Activated naive CD4-positive, alpha-beta T cell treated with anti-CD3 and anti-CD28 coated beads, Interleukin-2, amount 50 U/mL, for 72 hours (primary cell): ENCODE results near the gene SDK1. TPM values are rescaled to one million over a fixed set of nuclear protein-coding genes. Genes with fewer than 3 reads are reported as not detected.

ENCODE experiments used
- ATAC-seq, 2 donors: fragments of 150-1000 bp; cut with Tn5 transposase; 2 replicates each; pipeline ENCODE4 v1.10.0; 2021; ENCODE audit warnings: mild to moderate bottlenecking in 2 of 2, moderate library complexity in 2 of 2
- DNase-seq, 2 donors: peaks; one replicate each; pipeline ENCODE4 v3.0.0; 2021 to 2022; ENCODE audit warnings: low spot score in 2 of 2
- H3K27ac Mint-ChIP-seq, 2 donors: one replicate each; pipeline ENCODE4 v1.8.0; 2022; ENCODE audit warnings: mild to moderate bottlenecking in 2 of 2, mixed read lengths in 2 of 2
- H3K36me3 Mint-ChIP-seq, 2 donors: one replicate each; pipeline ENCODE4 v1.8.0; 2022; ENCODE audit warnings: mixed read lengths in 2 of 2
- H3K9me3 Mint-ChIP-seq, 2 donors: one replicate each; pipeline ENCODE4 v1.8.0; 2022; ENCODE audit warnings: mixed read lengths in 2 of 2
- total RNA-seq, 2 donors: library from RNA; stranded (reverse); gene quantifications; one replicate each; pipeline ENCODE4 v1.2.3, GENCODE V29; 2022

Gene SDK1
- total RNA-seq, 2 donors from 2014 or later, result 1.3 to 2.1 TPM

DNA sequence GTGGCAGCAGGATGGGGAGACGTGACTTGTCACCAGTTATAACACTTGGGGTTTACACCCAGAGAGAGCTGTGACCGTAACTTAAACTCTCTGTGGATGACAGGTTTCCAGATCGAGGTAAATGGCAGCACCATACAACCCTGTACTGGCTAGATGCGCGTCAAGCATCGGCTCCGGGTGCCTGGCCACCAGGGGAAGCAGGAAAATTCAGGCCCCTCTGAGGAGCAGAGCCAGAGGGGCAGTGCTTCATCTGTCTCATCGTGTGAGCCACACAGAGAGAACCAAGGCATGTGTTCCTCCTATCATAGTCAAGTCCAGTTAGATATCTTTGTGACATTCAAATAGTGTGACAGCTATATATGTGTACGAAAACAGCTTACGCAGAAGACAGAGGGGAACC is 728.9 kb downstream of the SDK1 start:
- DNase-seq (no peak), ATAC-seq (no peak)
- no peaks in the 10 kb centered on the region for H3K9me3 Mint-ChIP-seq
- no peak overlapping the region for H3K27ac Mint-ChIP-seq
- H3K36me3 Mint-ChIP-seq, result no peaks in the 10 kb centered on the region

DNA sequence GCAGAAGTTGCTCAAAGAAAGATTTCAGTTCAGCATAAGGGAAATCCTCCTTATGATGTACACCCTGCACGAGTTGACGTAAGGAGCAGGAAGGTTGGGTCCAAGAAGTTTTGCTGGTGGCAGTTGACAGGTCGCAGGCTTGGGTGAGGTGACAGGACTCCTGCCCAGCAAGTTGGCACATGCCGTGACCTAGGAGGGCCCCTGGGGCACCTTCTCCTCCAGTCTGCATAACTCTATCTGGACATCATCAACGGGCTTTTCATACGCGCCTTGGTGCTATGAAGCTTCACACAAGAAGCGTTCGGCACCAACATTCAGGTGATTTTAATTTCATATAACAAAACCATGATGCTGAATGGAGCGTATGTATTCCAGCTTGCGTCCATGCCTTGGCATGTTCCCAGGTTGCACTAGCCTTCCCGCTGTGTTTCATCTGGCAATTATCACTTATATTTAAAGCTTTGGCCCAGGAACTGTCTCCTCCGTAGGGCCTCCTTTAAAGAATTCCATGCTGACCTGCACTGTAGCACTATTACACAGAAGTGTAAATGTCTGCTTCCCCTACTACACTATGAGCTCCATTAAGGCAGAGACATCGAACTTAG is 729.4 kb downstream of the SDK1 start:
- no peak for ATAC-seq
- Mint-ChIP-seq H3K9me3 (no peaks in the 10 kb centered on the region), H3K36me3 (no peaks in the 10 kb centered on the region)

DNA sequence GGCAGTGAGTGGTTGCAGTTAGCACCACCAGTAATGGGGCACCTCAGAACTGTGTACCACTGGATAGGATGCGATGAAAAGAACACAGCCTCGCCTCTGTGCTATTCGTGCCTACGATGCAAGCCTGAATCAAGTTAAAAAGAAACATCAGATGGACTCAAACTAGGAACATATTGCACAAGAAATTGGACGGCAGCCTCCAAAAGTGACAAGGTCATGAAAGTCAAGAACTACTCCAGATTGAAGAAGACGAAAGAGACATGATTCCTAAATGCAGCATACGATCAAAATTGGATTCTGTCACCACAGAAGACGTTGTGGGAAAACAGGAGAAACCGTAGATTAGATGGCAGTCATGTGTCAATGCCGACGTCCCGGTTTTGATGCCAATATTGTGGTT is 732.9 kb downstream of the SDK1 start:
- no peak for DNase-seq
- Mint-ChIP-seq H3K27ac (no peak overlapping the region), H3K9me3 (no peaks in the 10 kb centered on the region), H3K36me3 (no peaks in the 10 kb centered on the region)
- ATAC-seq, result no peak

More for the DNA sequence above, 729.4 kb downstream of the SDK1 start:
- no peak overlapping the region for H3K27ac Mint-ChIP-seq
- no peak for DNase-seq

DNA sequence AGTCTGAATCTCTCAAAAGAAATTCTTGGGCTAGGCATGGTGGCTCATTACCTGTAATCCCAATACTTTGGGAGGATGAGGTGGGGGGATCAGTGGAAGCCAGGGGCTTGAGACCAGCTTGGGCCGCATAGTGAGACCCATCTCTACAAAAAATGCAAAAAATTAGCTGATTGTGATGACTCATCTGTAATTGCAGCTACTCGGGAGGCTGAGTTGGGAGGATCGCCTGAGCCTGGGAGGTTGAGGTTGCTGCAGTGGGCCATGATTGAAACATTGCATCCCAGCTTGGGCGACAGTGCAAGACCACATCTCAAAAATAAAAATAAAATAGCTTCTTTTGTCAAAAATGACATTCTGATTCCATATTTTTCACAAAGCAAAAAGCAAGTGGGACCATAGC is 736.3 kb downstream of the SDK1 start:
- no peak for DNase-seq
- no peaks in the 10 kb centered on the region for H3K9me3 Mint-ChIP-seq
- no peak overlapping the region for H3K27ac Mint-ChIP-seq
- no peak for ATAC-seq
- H3K36me3 Mint-ChIP-seq, result no peaks in the 10 kb centered on the region

- H3K9me3 Mint-ChIP-seq, result no peaks in the 10 kb centered on the region
- no peaks in the 10 kb centered on the region for H3K36me3 Mint-ChIP-seq
- DNase-seq (no peak), ATAC-seq (no peak)
- no peak overlapping the region for H3K27ac Mint-ChIP-seq
These were observed 736.8 kb downstream of the SDK1 start for GRCh38 chr7:4037877-4038276.

- Mint-ChIP-seq H3K36me3 (no peaks in the 10 kb centered on the region), H3K27ac (no peak overlapping the region), H3K9me3 (no peaks in the 10 kb centered on the region)
- DNase-seq, result no peak
- no peak for ATAC-seq
These were observed 739.3 kb downstream of the SDK1 start for GRCh38 chr7:4040109-4040928.

GRCh38 chr7:4042402-4043045 is 741.5 kb downstream of the SDK1 start:
- DNase-seq, result no peak
- Mint-ChIP-seq H3K9me3 (no peaks in the 10 kb centered on the region), H3K36me3 (no peaks in the 10 kb centered on the region), H3K27ac (no peak overlapping the region)
- no peak for ATAC-seq

DNA sequence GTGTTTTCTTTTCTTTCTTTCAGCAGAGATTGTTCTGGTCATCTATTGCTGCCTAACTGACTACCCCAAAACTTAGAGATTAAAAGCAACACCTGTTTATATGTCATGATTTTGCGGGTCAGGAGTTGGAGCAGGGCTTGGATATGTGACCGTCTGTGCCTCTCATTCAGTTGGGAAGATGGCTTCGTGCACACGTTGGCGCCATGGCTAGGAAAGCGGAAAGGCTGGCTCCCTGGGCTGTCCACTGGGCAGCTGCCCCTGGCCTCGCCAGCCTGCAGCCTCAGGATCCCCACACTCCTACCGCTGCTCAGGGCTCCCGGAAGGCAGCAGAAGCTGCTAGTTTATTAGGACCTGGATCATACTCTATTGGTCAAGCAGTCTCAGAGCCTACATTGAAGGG is 742.9 kb downstream of the SDK1 start:
- no peak overlapping the region for H3K27ac Mint-ChIP-seq
- ATAC-seq, result no peak
- DNase-seq, result no peak
- no peaks in the 10 kb centered on the region for H3K36me3 Mint-ChIP-seq
- no peaks in the 10 kb centered on the region for H3K9me3 Mint-ChIP-seq

GRCh38 chr7:4045450-4045849 is 744.4 kb downstream of the SDK1 start:
- H3K27ac Mint-ChIP-seq, result no peak overlapping the region

DNA sequence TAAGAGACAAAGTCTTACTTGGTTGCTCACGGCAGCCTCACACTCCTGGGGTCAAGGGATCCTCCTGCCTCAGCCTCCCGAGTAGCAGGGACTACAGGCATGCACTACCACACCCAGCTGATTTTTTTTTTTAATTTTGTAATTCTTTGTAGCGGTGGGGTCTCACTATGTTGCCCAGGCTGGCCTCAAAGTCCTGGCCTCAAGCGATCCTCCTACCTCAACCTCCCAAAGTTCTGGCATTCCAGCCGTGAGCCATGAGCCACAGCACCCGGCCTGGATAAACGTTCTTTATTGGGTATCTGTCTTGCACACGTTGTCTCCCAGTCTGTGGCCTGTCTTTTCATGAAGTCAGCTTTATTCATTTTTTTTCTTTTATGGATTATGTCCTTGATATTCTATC is 744.9 kb downstream of the SDK1 start:
- DNase-seq (no peak), ATAC-seq (no peak)
- no peaks in the 10 kb centered on the region for H3K36me3 Mint-ChIP-seq
- H3K27ac Mint-ChIP-seq, result no peak overlapping the region
- H3K9me3 Mint-ChIP-seq, result no peaks in the 10 kb centered on the region

More at GRCh38 chr7:4045450-4045849, 744.4 kb downstream of the SDK1 start:
- DNase-seq, result no peak
- no peak for ATAC-seq
- Mint-ChIP-seq H3K36me3 (no peaks in the 10 kb centered on the region), H3K9me3 (no peaks in the 10 kb centered on the region)

- DNase-seq (no peak), ATAC-seq (no peak)
- Mint-ChIP-seq H3K36me3 (no peaks in the 10 kb centered on the region), H3K27ac (no peak overlapping the region), H3K9me3 (no peaks in the 10 kb centered on the region)
These were observed 747.3 kb downstream of the SDK1 start for GRCh38 chr7:4048336-4048735.

- Mint-ChIP-seq H3K9me3 (no peaks in the 10 kb centered on the region), H3K27ac (no peak overlapping the region), H3K36me3 (no peaks in the 10 kb centered on the region)
- DNase-seq (no peak), ATAC-seq (no peak)
These were observed 748.1 kb downstream of the SDK1 start for GRCh38 chr7:4049202-4049601.

DNA sequence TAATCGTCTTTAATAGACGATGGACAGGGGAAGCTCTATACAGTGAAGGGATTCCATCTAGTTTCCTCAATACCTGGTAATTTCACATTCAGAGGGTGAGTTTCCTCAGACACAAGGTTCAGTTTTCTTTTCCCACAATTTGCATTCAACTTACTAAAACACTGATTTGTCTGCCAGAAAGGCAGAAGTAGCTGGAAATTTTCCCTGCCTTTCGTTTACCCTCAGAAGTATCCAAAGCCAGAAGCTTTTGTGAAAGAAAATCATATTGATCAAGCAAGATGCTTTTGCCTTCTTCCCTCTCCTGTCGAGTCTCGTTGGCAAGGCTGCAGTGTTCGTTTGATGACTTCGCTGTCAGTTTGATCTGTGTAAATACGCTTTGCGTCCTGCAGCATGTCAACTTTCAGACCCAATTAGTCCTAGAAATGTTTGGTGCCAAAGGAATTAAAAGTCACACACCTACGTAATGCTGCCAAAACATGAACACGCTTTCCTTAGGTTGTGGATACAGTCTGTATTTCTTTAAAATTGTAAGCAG is 749.1 kb downstream of the SDK1 start:
- Mint-ChIP-seq H3K36me3 (no peaks in the 10 kb centered on the region), H3K9me3 (no peaks in the 10 kb centered on the region)

DNA sequence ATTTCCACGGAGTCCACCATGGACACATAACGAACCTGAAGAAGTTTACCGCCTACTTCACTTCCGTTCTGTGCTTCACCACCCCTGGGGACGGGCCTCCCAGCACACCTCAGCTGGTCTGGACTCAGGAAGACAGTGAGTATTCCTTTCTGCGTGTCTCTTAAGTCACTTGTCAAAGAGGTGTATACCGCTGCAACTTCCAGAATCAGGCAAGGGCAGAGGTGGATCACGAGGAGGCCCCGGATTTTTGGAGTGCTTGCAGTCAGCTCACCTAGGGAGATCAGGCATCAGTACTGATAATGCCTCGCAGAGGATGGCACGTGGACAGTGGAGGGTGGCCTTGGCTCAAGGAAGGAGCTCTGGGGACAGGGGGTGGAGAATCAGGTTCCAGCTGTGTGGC is 750.6 kb downstream of the SDK1 start:
- Mint-ChIP-seq H3K9me3 (peaks cover 0 to 3% of the 10 kb centered on the region in 2 donors), H3K36me3 (peaks cover 0 to 6% of the 10 kb centered on the region in 2 donors), H3K27ac (no peak overlapping the region)
- ATAC-seq (no peak), DNase-seq (no peak)

More for the DNA sequence above, 749.1 kb downstream of the SDK1 start:
- DNase-seq (no peak), ATAC-seq (no peak)
- no peak overlapping the region for H3K27ac Mint-ChIP-seq

DNA sequence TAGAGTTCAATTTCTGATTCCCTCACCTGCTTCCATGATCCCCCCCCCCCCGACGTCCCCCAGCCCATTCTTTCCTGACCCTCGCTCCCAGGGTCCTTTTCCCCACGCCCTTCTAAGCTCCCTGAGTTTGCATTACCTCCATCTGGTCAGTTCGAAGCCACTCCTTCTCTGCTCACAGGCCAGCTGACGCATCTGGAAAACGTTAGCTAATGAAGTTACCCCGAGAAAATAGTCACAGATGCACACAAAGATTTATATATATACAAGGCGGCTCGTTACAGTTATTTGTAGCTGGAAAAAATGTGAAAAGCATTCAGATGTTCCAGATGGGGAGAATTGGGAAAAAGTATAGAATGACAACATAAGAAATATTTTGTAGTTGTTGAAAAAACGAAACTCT is 751.1 kb downstream of the SDK1 start:
- ATAC-seq (no peak), DNase-seq (no peak)
- no peak overlapping the region for H3K27ac Mint-ChIP-seq
- H3K9me3 Mint-ChIP-seq, result peaks cover 0 to 3% of the 10 kb centered on the region in 2 donors
- H3K36me3 Mint-ChIP-seq, result peaks cover 0 to 11% of the 10 kb centered on the region in 2 donors

- Mint-ChIP-seq H3K27ac (no peak overlapping the region), H3K36me3 (peaks cover 4 to 26% of the 10 kb centered on the region in 2 donors), H3K9me3 (peaks cover 13 to 15% of the 10 kb centered on the region in 2 donors)
- ATAC-seq (no peak), DNase-seq (no peak)
These were observed 753.1 kb downstream of the SDK1 start for GRCh38 chr7:4054158-4054557.

DNA sequence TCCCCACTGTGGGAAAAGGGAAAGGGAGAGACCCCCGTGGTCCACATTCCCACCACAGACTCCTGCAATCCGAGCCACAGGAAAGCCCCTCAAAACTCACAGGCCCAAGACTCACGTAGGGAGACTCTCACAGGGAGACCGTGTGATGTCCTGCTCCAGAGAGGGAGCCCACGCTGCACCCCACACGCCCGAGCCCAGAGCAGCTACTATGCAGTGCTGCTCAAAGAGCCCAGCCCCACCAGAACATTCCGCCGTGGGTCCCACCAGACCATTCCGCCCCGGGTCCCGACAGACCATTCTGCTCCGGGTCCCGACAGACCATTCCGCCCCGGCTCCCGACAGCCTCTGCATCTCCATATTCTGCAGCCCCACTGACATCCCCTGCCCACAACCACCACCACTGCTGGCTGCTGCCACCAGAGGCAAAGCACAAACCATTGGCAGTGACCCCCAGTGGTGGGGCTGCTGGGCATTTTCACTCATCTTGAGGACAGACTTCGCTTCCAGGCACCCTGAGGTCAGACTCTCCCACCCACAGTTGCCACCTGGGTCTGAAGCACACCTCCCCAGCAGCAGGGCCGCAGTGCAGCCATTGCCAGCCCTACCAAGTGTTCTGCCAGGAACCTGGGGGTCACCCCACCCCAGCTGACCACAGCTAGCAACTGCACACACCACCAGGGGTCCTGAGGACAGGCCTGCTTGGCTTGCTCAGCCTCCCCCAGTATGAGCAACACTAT is 755.7 kb downstream of the SDK1 start:
- Mint-ChIP-seq H3K36me3 (peaks cover 4 to 26% of the 10 kb centered on the region in 2 donors), H3K9me3 (peaks cover 14 to 16% of the 10 kb centered on the region in 2 donors), H3K27ac (no peak overlapping the region)
- ATAC-seq (no peak), DNase-seq (no peak)
